OCI-LY7 (cell line): ENCODE measurements around the gene SIPA1L3. TPM values are rescaled to one million over a fixed set of nuclear protein-coding genes. Genes with fewer than 3 reads are reported as not detected.

ENCODE experiments used
- BruUV-seq: library from RNA; stranded (reverse); fragments of 400-500 nt; replicated peaks from 2 replicates; lab custom pipeline; 2021; lab: Mats Ljungman, UMichigan
- CTCF ChIA-PET: fragments of 300-600 bp; sonication (Branson Sonifier 250); formaldehyde crosslinking; loops from one replicate; lab custom pipeline; 2022; ENCODE audit warnings: antibody characterized with exemption; ENCODE audit not compliant: unreplicated experiment; lab: Charles Lee
- POLR2A ChIA-PET: fragments of 300-600 bp; sonication (Branson Sonifier 250); formaldehyde crosslinking; loops from one replicate; lab custom pipeline; 2022; ENCODE audit warnings: antibody characterized with exemption; lab: Charles Lee
- DNase-seq: peaks from one replicate; pipeline ENCODE4 v3.0.0-alpha.2; 2015; ENCODE audit warnings: low spot score
- H2AFZ ChIP-seq: fragments of 200-600 bp; sonication (generic), shearing (Covaris generic); 2 replicates; pipeline ENCODE4 v1.6.1; 2014; ENCODE audit warnings: mild to moderate bottlenecking, antibody characterized with exemption, low read length, moderate library complexity
- H3K27ac ChIP-seq: fragments of 200-600 bp; sonication (generic); 2 replicates; pipeline ENCODE4 v1.5.1; 2014; ENCODE audit warnings: mixed run types, low read depth, mild to moderate bottlenecking, moderate library complexity, low read length, inconsistent platforms; ENCODE audit not compliant: poor library complexity, severe bottlenecking
- H3K36me3 ChIP-seq: fragments of 200-600 bp; sonication (generic); 2 replicates; pipeline ENCODE4 v1.6.1; 2014; ENCODE audit warnings: mild to moderate bottlenecking, antibody characterized with exemption, low read length, moderate library complexity, mixed read lengths; ENCODE audit not compliant: insufficient read depth
- H3K4me1 ChIP-seq: fragments of 200-600 bp; sonication (generic); 2 replicates; pipeline ENCODE4 v1.5.1; 2014; ENCODE audit warnings: mild to moderate bottlenecking, low read length; ENCODE audit not compliant: insufficient read depth, poor library complexity, severe bottlenecking
- H3K4me2 ChIP-seq: fragments of 200-600 bp; sonication (generic); 2 replicates; pipeline ENCODE4 v1.6.1; 2014; ENCODE audit warnings: mild to moderate bottlenecking, low read length
- H3K4me3 ChIP-seq: fragments of 200-600 bp; sonication (generic); 2 replicates; pipeline ENCODE4 v1.5.1; 2014; ENCODE audit warnings: mild to moderate bottlenecking, low read depth, low read length; ENCODE audit not compliant: poor library complexity, severe bottlenecking
- H3K79me2 ChIP-seq: fragments of 200-600 bp; sonication (generic); 2 replicates; pipeline ENCODE4 v1.6.1; 2016; ENCODE audit warnings: low read depth, mild to moderate bottlenecking, low read length, moderate library complexity, mixed read lengths; ENCODE audit not compliant: insufficient read depth
- H3K9me2 ChIP-seq: fragments of 200-600 bp; sonication (generic); 2 replicates; pipeline ENCODE4 v1.6.1; 2016; ENCODE audit warnings: mild to moderate bottlenecking, low read length, mixed read lengths; ENCODE audit not compliant: insufficient read depth
- H3K9me3 ChIP-seq: fragments of 200-600 bp; sonication (generic); 2 replicates; pipeline ENCODE4 v1.6.1; 2014; ENCODE audit warnings: mild to moderate bottlenecking, mixed run types, low read length, mixed read lengths
- H4K20me1 ChIP-seq: fragments of 200-600 bp; sonication (generic); 2 replicates; pipeline ENCODE4 v1.6.1; 2014; ENCODE audit warnings: mild to moderate bottlenecking, antibody characterized with exemption, low read length, moderate library complexity, mixed read lengths; ENCODE audit not compliant: insufficient read depth
- EZH2phosphoT487 ChIP-seq: fragments of 200-600 bp; sonication (generic); IDR thresholded peaks from 2 replicates; pipeline ENCODE4 v1.6.1; 2018; ENCODE audit warnings: low read depth, borderline replicate concordance, mild to moderate bottlenecking, mixed run types, antibody characterized with exemption, low read length, moderate library complexity, mixed read lengths
- intact Hi-C: fragments of 100-400 bp; cut with micrococcal nuclease; formaldehyde crosslinking; loops from one replicate; pipeline ENCODE4 v1.10.0; 2022; ENCODE audit not compliant: unreplicated experiment
- total RNA-seq, 2 experiments: library from RNA; depleted of rRNA in 1 of 2; stranded (reverse); fragments of >200 nt in 1 of 2; shearing (Covaris generic) in 1 of 2; gene quantifications; 2 replicates each; pipeline ENCODE4 v1.2.3, GENCODE V29; 2014 to 2022
- TF ChIP-seq, protein P1 (sequence below): fragments of 200-600 bp; sonication (generic); conservative IDR thresholded peaks from 2 replicates; pipeline ENCODE4 v1.5.1; 2014; ENCODE audit warnings: mild to moderate bottlenecking, antibody characterized with exemption, low read length, moderate library complexity, mixed read lengths

Gene SIPA1L3
- total RNA-seq, 2 experiments from 2014 or later, result 21.2 to 84.4 TPM

DNA sequence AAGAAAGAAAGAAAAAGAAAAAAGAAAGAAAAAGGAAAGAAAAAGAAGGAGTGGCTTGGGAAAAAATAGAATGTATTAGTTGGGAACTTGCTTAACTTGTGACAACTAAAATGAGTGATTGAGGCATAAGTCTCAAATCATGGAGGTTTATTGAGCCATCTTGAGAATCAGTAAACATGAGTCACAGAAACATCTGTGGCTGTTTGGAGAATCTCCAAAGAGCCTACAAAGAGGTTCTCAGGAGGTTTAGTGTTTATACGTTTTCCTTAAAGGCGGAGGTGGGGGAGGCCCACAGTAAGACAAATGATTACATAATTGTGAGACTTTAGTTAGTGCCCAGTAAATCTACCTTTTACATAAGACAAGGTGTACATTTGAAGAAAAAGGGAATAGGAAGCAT is 39.2 kb upstream of the SIPA1L3 start:
- Histone ChIP-seq H4K20me1 (no peaks in the 10 kb centered on the region), H3K79me2 (no peaks in the 10 kb centered on the region), H3K9me3 (no peaks in the 10 kb centered on the region), H3K36me3 (no peaks in the 10 kb centered on the region), H3K4me1 (no peaks in the 10 kb centered on the region), H3K4me2 (no peak overlapping the region), H3K9me2 (no peaks in the 10 kb centered on the region), H2AFZ (no peak overlapping the region), H3K4me3 (no peak overlapping the region), H3K27ac (no peak overlapping the region)
- BruUV-seq, result no TSS peak
- intact Hi-C loops, result no loop called here
- POLR2A ChIA-PET, result no interaction called here
- no peak for DNase-seq
- no peak for TF ChIP-seq EZH2phosphoT487
- TF ChIP-seq, protein P1, sequence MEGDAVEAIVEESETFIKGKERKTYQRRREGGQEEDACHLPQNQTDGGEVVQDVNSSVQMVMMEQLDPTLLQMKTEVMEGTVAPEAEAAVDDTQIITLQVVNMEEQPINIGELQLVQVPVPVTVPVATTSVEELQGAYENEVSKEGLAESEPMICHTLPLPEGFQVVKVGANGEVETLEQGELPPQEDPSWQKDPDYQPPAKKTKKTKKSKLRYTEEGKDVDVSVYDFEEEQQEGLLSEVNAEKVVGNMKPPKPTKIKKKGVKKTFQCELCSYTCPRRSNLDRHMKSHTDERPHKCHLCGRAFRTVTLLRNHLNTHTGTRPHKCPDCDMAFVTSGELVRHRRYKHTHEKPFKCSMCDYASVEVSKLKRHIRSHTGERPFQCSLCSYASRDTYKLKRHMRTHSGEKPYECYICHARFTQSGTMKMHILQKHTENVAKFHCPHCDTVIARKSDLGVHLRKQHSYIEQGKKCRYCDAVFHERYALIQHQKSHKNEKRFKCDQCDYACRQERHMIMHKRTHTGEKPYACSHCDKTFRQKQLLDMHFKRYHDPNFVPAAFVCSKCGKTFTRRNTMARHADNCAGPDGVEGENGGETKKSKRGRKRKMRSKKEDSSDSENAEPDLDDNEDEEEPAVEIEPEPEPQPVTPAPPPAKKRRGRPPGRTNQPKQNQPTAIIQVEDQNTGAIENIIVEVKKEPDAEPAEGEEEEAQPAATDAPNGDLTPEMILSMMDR, result no peak
- CTCF ChIA-PET, result no interaction called here

DNA sequence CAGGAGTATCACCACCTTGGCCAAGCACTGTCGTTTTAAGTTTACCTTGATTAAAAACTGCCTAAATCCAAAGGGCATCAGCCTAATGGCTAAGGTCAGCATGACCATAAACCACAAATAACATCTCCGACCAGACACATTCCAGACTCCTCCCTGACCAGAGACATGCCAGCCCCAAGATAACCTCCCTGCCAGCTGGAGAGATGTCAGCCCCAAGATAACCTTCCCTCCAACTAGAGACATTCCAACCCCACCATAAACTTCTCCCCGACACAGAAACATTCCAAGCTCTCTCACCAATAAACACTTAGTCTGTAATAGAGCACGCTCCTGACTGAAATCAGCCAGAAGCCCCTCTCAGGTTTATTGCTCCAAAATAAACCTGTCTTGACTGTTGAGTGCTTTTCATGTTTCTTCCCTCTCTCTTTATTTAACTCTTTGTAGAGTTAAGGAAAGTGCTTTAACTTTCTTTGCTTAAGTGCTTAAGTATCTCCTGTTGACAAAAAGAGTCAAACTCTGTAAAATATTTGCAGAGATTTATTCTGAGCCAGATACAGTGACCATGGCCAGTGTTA is 37.2 kb upstream of the SIPA1L3 start:
- H2AFZ ChIP-seq, result no peak overlapping the region
- H3K27ac ChIP-seq, result no peak overlapping the region
- H3K9me2 ChIP-seq, result no peaks in the 10 kb centered on the region
- no TSS peak for BruUV-seq
- H3K36me3 ChIP-seq, result no peaks in the 10 kb centered on the region
- TF ChIP-seq, protein P1, result no peak
- no peak for TF ChIP-seq EZH2phosphoT487
- ChIA-PET POLR2A (no interaction called here), CTCF (no interaction called here)
- H3K4me2 ChIP-seq, result no peak overlapping the region
- no peaks in the 10 kb centered on the region for H3K79me2 ChIP-seq
- H3K4me3 ChIP-seq, result no peak overlapping the region
- DNase-seq, result no peak
- H4K20me1 ChIP-seq, result no peaks in the 10 kb centered on the region
- no peaks in the 10 kb centered on the region for H3K4me1 ChIP-seq
- H3K9me3 ChIP-seq, result no peaks in the 10 kb centered on the region
- intact Hi-C loops, result no loop called here

DNA sequence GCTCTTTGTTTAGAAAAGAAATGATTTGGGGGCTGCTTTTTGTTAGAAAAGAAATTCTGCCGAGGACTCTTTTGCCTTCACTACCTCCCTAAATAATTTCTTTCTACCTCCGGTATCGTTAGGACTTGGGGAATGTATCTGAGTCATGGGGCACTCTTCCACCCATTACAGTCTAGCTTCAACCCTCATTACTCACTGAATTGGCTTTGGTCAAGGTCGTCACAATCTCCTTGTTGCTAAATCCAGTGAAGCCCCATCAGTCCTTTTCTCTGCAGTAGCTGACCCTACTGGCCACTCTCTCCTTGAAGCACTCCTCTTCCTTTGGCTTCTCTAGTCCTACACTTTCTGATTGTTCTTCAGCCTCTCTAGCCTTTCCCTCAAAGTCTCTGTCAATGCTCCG is 34.6 kb upstream of the SIPA1L3 start:
- H3K4me1 ChIP-seq, result no peaks in the 10 kb centered on the region
- no TSS peak for BruUV-seq
- no peak for TF ChIP-seq EZH2phosphoT487
- TF ChIP-seq, protein P1, result no peak

More for the DNA sequence above, 34.6 kb upstream of the SIPA1L3 start:
- Histone ChIP-seq H3K9me2 (no peaks in the 10 kb centered on the region), H4K20me1 (no peaks in the 10 kb centered on the region), H3K9me3 (no peaks in the 10 kb centered on the region), H3K4me3 (no peak overlapping the region), H2AFZ (no peak overlapping the region), H3K36me3 (no peaks in the 10 kb centered on the region), H3K79me2 (no peaks in the 10 kb centered on the region), H3K27ac (no peak overlapping the region), H3K4me2 (no peak overlapping the region)
- ChIA-PET POLR2A (no interaction called here), CTCF (no interaction called here)
- intact Hi-C loops, result no loop called here
- no peak for DNase-seq
